HCT116 (cell line): ENCODE data around the gene COL2A1. TPM values are rescaled to one million over a fixed set of nuclear protein-coding genes. Genes with fewer than 3 reads are reported as not detected.

Experiments
- ATAC-seq: fragments of 200-7000 bp; cut with Tn5 transposase; 2 replicates; pipeline ENCODE4 v1.9.1; 2020; ENCODE audit warnings: mild to moderate bottlenecking, moderate library complexity
- BruUV-seq: library from RNA; stranded (reverse); fragments of 400-500 nt; replicated peaks from 2 replicates; lab custom pipeline; 2021; lab: Mats Ljungman, UMichigan
- CTCF ChIA-PET: fragments of 300-600 bp; sonication (Branson Sonifier 250); formaldehyde crosslinking; loops from one replicate; lab custom pipeline; 2021; ENCODE audit warnings: antibody characterized with exemption; lab: Charles Lee
- POLR2A ChIA-PET: fragments of 300-600, 350-600 bp; sonication (Branson Sonifier 250); formaldehyde crosslinking; loops from one replicate; lab custom pipeline; 2021; ENCODE audit warnings: antibody characterized with exemption; lab: Charles Lee
- RAD21 ChIA-PET, 2 experiments: fragments of 300-600 bp; sonication (Branson Sonifier 250); formaldehyde crosslinking; loops; one replicate each; lab custom pipeline; 2023; ENCODE audit warnings: low total read pairs in 2 of 2; ENCODE audit not compliant: uncharacterized antibody in 2 of 2, unreplicated experiment in 2 of 2, low non-redundant PET in 1 of 2; lab: Charles Lee
- DNase-seq: peaks from one replicate; pipeline ENCODE4 v3.0.0-alpha.2; 2010; ENCODE audit warnings: low read depth, low spot score
- H2AFZ ChIP-seq: fragments of 200-600 bp; shearing (Covaris generic), sonication (generic); 2 replicates; pipeline ENCODE4 v1.6.1; 2017; ENCODE audit warnings: low read depth, mixed run types, mixed read lengths, antibody characterized with exemption, low read length; ENCODE audit not compliant: poor library complexity, severe bottlenecking
- H3K27ac ChIP-seq: 2 replicates; pipeline ENCODE4 v1.5.1; 2012; ENCODE audit warnings: low read depth, low read length
- H3K27me3 ChIP-seq: fragments of 200-600 bp; sonication (generic); 2 replicates; pipeline ENCODE4 v1.6.1; 2016; ENCODE audit warnings: mixed run types, low read length, mixed read lengths; ENCODE audit not compliant: insufficient read depth
- H3K36me3 ChIP-seq, 2 experiments: fragments of 200-500 bp in 1 of 2; fragments of 200-600 bp in 1 of 2; sonication (Bioruptor generic) in 1 of 2; sonication (generic) in 1 of 2; 2 replicates each; pipeline versions ENCODE4 v1.5.1 to v1.6.1; 2014 to 2016; ENCODE audit warnings: low read length in 2 of 2, inconsistent platforms in 1 of 2, mixed read lengths in 1 of 2, mixed run types in 1 of 2; ENCODE audit not compliant: insufficient read depth in 2 of 2, control insufficient read depth in 1 of 2
- H3K4me1 ChIP-seq, 2 experiments: fragments of 200-600 bp in 1 of 2; sonication (generic) in 1 of 2; 2 replicates each; pipeline versions ENCODE4 v1.5.1 to v1.6.1; 2012 to 2017; ENCODE audit warnings: low read length in 2 of 2, inconsistent platforms in 1 of 2, mild to moderate bottlenecking in 1 of 2, mixed read lengths in 1 of 2, mixed run types in 1 of 2, moderate library complexity in 1 of 2; ENCODE audit not compliant: insufficient read depth in 2 of 2, control insufficient read depth in 1 of 2
- H3K4me2 ChIP-seq: fragments of 200-600 bp; sonication (generic); 2 replicates; pipeline ENCODE4 v1.6.1; 2017; ENCODE audit warnings: mixed run types, low read length, mixed read lengths
- H3K4me3 ChIP-seq, 2 experiments: fragments of 200-600 bp in 1 of 2; sonication (generic) in 1 of 2; replicated peaks in 1 of 2; 2 replicates each; pipeline ENCODE4 v1.5.1; 2011 to 2016; ENCODE audit warnings: low read length in 2 of 2, control low read depth in 1 of 2, low read depth in 1 of 2, mild to moderate bottlenecking in 1 of 2, mixed read lengths in 1 of 2, mixed run types in 1 of 2
- H3K79me2 ChIP-seq: fragments of 200-600 bp; sonication (generic); 2 replicates; pipeline ENCODE4 v1.6.1; 2017; ENCODE audit warnings: mild to moderate bottlenecking, mixed run types, low read length, moderate library complexity, mixed read lengths; ENCODE audit not compliant: insufficient read depth
- H3K9ac ChIP-seq: fragments of 200-600 bp; sonication (generic); 2 replicates; pipeline ENCODE4 v1.6.1; 2016; ENCODE audit warnings: low read length, mixed read lengths
- H3K9me2 ChIP-seq: fragments of 200-600 bp; sonication (generic), shearing (Covaris generic); 2 replicates; pipeline ENCODE4 v1.6.1; 2017; ENCODE audit warnings: mixed run types, mild to moderate bottlenecking, moderate library complexity; ENCODE audit not compliant: insufficient read depth
- H3K9me3 ChIP-seq, 2 experiments: fragments of 200-500 bp in 1 of 2; fragments of 200-600 bp in 1 of 2; sonication (Bioruptor generic) in 1 of 2; sonication (generic) in 1 of 2; 2 replicates each; pipeline ENCODE4 v1.6.1; 2014 to 2017; ENCODE audit warnings: low read length in 2 of 2, mixed read lengths in 2 of 2, inconsistent platforms in 1 of 2, low read depth in 1 of 2, mild to moderate bottlenecking in 1 of 2, mixed run types in 1 of 2, moderate library complexity in 1 of 2; ENCODE audit not compliant: control insufficient read depth in 1 of 2, insufficient read depth in 1 of 2
- H4K20me1 ChIP-seq: fragments of 200-600 bp; sonication (generic), shearing (Covaris generic); 2 replicates; pipeline ENCODE4 v1.6.1; 2017; ENCODE audit warnings: mixed run types, mild to moderate bottlenecking, moderate library complexity; ENCODE audit not compliant: insufficient read depth
- ATF3 ChIP-seq: IDR thresholded peaks from 2 replicates; pipeline ENCODE4 v1.6.1; 2012
- EGR1 ChIP-seq: IDR thresholded peaks from 2 replicates; pipeline ENCODE4 v1.6.1; 2012; ENCODE audit warnings: low read depth
- JUND ChIP-seq: IDR thresholded peaks from 2 replicates; pipeline ENCODE4 v1.6.1; 2012
- POLR2AphosphoS5 ChIP-seq: IDR thresholded peaks from 2 replicates; pipeline ENCODE4 v1.6.1; 2011; ENCODE audit warnings: mild to moderate bottlenecking, low read depth, low read length, moderate library complexity
- SIN3A ChIP-seq: IDR thresholded peaks from 2 replicates; pipeline ENCODE4 v1.6.1; 2012; ENCODE audit warnings: low read depth
- YY1 ChIP-seq: IDR thresholded peaks from 2 replicates; pipeline ENCODE4 v1.6.1; 2011; ENCODE audit warnings: low read length, low read depth, moderate library complexity, mild to moderate bottlenecking; ENCODE audit not compliant: insufficient replicate concordance; ENCODE audit errors: extremely low read depth
- ZFX ChIP-seq: fragments of 450-650 bp; IDR thresholded peaks from 2 replicates; pipeline ENCODE4 v1.6.1; 2017
- ZNF274 ChIP-seq: fragments of 200-500 bp; sonication (Bioruptor generic); IDR thresholded peaks from 2 replicates; pipeline ENCODE4 v1.6.1; 2014; ENCODE audit warnings: mild to moderate bottlenecking, low read depth, low read length, inconsistent platforms
- intact Hi-C: fragments of 100-400 bp; cut with micrococcal nuclease; formaldehyde crosslinking; loops from 2 replicates; pipeline ENCODE4 v1.10.0; 2022
- total RNA-seq: library from RNA; stranded (reverse); gene quantifications from one replicate; pipeline ENCODE4 v1.2.1, GENCODE V29; 2021; ENCODE audit not compliant: unreplicated experiment

COL2A1 gene
- total RNA-seq, 1 experiment from 2014 or later: 0.22 TPM

GRCh38 chr12:47975036-47975620 is 29.1 kb downstream of the COL2A1 start:
- ChIA-PET POLR2A (no interaction called here), RAD21 (no interaction called here), CTCF (interaction anchor here (2.6 kb wide), 1 partner anchor 12 kb away, joined by 7 read pairs; the partner anchor contains the start of gene TMEM106C)
- TF ChIP-seq JUND (no peak), YY1 (no peak), EGR1 (no peak), POLR2AphosphoS5 (no peak)
- no peaks in the 10 kb centered on the region for H3K79me2 ChIP-seq
- H3K9ac ChIP-seq: no peak overlapping the region
- no peaks in the 10 kb centered on the region for H3K9me3 ChIP-seq
- no peaks in the 10 kb centered on the region; a peak in 1 of 4 replicates for H3K36me3 ChIP-seq
- no TSS peak for BruUV-seq
- no peaks in the 10 kb centered on the region for H3K9me2 ChIP-seq
- intact Hi-C loops: no loop called here
- no peak for ATAC-seq
- no peak overlapping the region for H3K27ac ChIP-seq
- H3K4me2 ChIP-seq: no peak overlapping the region
- no peak for DNase-seq
- no peak overlapping the region for H3K4me3 ChIP-seq
- H2AFZ ChIP-seq: no peak overlapping the region
- no peaks in the 10 kb centered on the region for H3K27me3 ChIP-seq
- H4K20me1 ChIP-seq: no peaks in the 10 kb centered on the region
- H3K4me1 ChIP-seq: no peaks in the 10 kb centered on the region

DNA sequence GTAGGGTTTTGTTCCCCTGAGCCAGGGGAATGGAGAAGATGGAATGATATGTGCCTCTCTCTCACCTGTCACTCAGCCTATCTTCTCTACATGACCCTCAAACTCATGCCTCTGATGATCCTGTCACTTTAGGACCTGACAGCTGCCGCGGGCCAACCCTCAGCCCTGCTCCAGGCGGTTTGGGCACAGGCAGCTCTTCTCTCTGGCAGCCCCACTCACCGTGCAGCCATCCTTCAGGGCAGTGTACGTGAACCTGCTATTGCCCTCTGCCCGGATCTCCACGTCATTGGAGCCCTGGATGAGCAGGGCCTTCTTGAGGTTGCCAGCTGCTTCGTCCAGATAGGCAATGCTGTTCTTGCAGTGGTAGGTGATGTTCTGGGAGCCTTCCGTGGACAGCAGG is 30.4 kb downstream of the COL2A1 start:
- Histone ChIP-seq H3K36me3 (no peaks in the 10 kb centered on the region; a peak in 1 of 4 replicates), H3K4me2 (no peak overlapping the region), H3K4me1 (no peaks in the 10 kb centered on the region), H3K4me3 (no peak overlapping the region), H4K20me1 (no peaks in the 10 kb centered on the region), H3K9me3 (no peaks in the 10 kb centered on the region), H2AFZ (no peak overlapping the region), H3K9me2 (no peaks in the 10 kb centered on the region), H3K9ac (no peak overlapping the region), H3K79me2 (no peaks in the 10 kb centered on the region), H3K27me3 (no peaks in the 10 kb centered on the region), H3K27ac (no peak overlapping the region)
- ATAC-seq (no peak), DNase-seq (no peak)
- RAD21 ChIA-PET: no interaction called here
- no TSS peak for BruUV-seq
- POLR2A ChIA-PET: no interaction called here
- intact Hi-C loops: no loop called here
- CTCF ChIA-PET: no interaction called here
- TF ChIP-seq EGR1 (no peak), SIN3A (no peak), POLR2AphosphoS5 (no peak), ATF3 (no peak), ZFX (no peak), ZNF274 (no peak)
